Stimulated activated CD4-positive, alpha-beta T cell treated with anti-CD3 and anti-CD28 coated beads, Interleukin-15, amount 100 ng/mL, for 1 hour (primary cell): ENCODE measurements around the gene MIOS.
"Not testable (repeated sequence)": the region's sequence is repeated elsewhere in the genome, so short reads cannot be mapped to it uniquely, and the experiment has no call there.

Experiments
- DNase-seq, 2 donors: peaks; one replicate each; pipeline ENCODE4 v3.0.0-alpha.2; 2020; ENCODE audit warnings: low read depth in 1 of 2, low spot score in 1 of 2

The MIOS gene

GRCh38 chr7:7642081-7642480, 75.4 kb downstream of the MIOS start:
- no peak for DNase-seq

GRCh38 chr7:7647495-7648036, 80.9 kb downstream of the MIOS start:
- no peak for DNase-seq

GRCh38 chr7:7650682-7651206, 84.1 kb downstream of the MIOS start:
- no peak for DNase-seq

GRCh38 chr7:7651479-7651878, 84.8 kb downstream of the MIOS start:
- DNase-seq: no peak

- DNase-seq: no peak
These were observed 86.3 kb downstream of the MIOS start for GRCh38 chr7:7652798-7653540.

GRCh38 chr7:7653593-7654187, 87.0 kb downstream of the MIOS start:
- no peak for DNase-seq

GRCh38 chr7:7654964-7655715, 88.5 kb downstream of the MIOS start:
- no peak for DNase-seq

GRCh38 chr7:7656459-7656858, 89.8 kb downstream of the MIOS start:
- not testable (repeated sequence) for DNase-seq
